NB4 (cell line): ENCODE results near the gene RYR3.

Source experiments
- DNase-seq: peaks from one replicate; pipeline ENCODE4 v3.0.0; 2010; ENCODE audit warnings: low read depth
- H3K4me3 ChIP-seq: one replicate; pipeline ENCODE4 v1.5.1; 2011; ENCODE audit warnings: mild to moderate bottlenecking, low read depth, low read length, moderate library complexity
- MAX ChIP-seq: IDR thresholded peaks from 2 replicates; pipeline ENCODE4 v1.6.1; 2011; ENCODE audit warnings: low read depth, low read length
- MYC ChIP-seq: IDR thresholded peaks from 2 replicates; pipeline ENCODE4 v1.6.1; 2011; ENCODE audit warnings: low read depth, low read length
- POLR2A ChIP-seq: IDR thresholded peaks from 2 replicates; pipeline ENCODE4 v1.6.1; 2011; ENCODE audit warnings: mild to moderate bottlenecking; ENCODE audit not compliant: insufficient read length; ENCODE audit errors: extremely low read depth
- TF ChIP-seq, protein P1 (sequence below): IDR thresholded peaks from one replicate; pipeline ENCODE4 v1.5.1; 2012; ENCODE audit warnings: low read depth, low read length

The RYR3 gene

GRCh38 chr15:33638453-33638852 lies 327.7 kb downstream of the RYR3 start:
- TF ChIP-seq MAX: no peak
- no peak for TF ChIP-seq MYC
- no peak for DNase-seq
- H3K4me3 ChIP-seq: no peak overlapping the region

GRCh38 chr15:33639051-33639450 lies 328.3 kb downstream of the RYR3 start:
- no peak for DNase-seq
- TF ChIP-seq MAX: no peak
- TF ChIP-seq, protein P1, sequence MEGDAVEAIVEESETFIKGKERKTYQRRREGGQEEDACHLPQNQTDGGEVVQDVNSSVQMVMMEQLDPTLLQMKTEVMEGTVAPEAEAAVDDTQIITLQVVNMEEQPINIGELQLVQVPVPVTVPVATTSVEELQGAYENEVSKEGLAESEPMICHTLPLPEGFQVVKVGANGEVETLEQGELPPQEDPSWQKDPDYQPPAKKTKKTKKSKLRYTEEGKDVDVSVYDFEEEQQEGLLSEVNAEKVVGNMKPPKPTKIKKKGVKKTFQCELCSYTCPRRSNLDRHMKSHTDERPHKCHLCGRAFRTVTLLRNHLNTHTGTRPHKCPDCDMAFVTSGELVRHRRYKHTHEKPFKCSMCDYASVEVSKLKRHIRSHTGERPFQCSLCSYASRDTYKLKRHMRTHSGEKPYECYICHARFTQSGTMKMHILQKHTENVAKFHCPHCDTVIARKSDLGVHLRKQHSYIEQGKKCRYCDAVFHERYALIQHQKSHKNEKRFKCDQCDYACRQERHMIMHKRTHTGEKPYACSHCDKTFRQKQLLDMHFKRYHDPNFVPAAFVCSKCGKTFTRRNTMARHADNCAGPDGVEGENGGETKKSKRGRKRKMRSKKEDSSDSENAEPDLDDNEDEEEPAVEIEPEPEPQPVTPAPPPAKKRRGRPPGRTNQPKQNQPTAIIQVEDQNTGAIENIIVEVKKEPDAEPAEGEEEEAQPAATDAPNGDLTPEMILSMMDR: no peak
- no peak for TF ChIP-seq MYC
- TF ChIP-seq POLR2A: no peak
- no peak overlapping the region for H3K4me3 ChIP-seq

DNA sequence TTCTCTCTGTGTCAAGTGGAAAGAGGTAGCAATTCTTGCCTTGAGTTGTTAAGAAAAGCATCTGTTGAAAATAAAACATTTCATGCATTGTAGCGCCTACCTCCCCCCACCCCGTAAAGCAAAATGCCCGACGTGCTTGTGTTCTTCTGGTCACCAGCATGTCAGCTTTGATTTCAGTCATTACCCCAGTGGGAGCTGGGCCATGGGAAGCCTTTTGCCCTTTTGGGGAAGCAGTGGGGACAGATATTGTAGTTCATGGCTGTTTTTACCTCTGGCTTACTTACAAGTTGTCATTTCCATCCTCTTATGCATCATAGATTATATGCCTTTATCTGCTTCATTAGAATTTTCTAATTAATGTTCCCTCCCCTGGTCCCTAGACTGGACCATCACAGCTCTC lies 328.7 kb downstream of the RYR3 start:
- H3K4me3 ChIP-seq: no peak overlapping the region
- DNase-seq: no peak
- no peak for TF ChIP-seq POLR2A
- TF ChIP-seq MAX: no peak
- no peak for TF ChIP-seq MYC
- TF ChIP-seq, protein P1: no peak

- TF ChIP-seq POLR2A: no peak
- TF ChIP-seq, protein P1: no peak
- TF ChIP-seq MYC: no peak
- no peak for TF ChIP-seq MAX
- no peak for DNase-seq
- H3K4me3 ChIP-seq: no peak overlapping the region
Measured at GRCh38 chr15:33639978-33640377, 329.2 kb downstream of the RYR3 start.

GRCh38 chr15:33641069-33641468 lies 330.3 kb downstream of the RYR3 start:
- no peak for DNase-seq
- no peak overlapping the region for H3K4me3 ChIP-seq
- TF ChIP-seq, protein P1: no peak
- TF ChIP-seq MAX (no peak), MYC (no peak), POLR2A (no peak)

DNA sequence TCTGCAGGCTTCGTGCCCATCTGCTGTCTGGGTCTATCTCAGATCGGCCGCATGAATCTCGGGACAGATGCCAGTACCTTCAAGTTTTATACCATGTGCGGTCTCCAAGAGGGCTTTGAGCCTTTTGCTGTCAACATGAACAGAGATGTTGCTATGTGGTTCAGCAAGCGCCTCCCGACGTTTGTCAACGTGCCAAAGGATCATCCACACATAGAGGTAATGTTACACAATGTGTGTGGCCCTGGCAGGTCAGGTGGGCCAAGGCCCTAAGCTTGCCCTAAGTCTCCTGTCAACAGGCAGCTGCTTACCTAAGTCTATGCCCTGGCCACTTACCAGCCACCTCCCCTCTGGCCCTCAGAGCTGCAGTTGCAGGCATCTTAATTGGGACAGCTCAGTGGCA lies 333.5 kb downstream of the RYR3 start:
- no peak for DNase-seq
- no peak for TF ChIP-seq MAX
- no peak for TF ChIP-seq MYC
- H3K4me3 ChIP-seq: no peak overlapping the region

DNA sequence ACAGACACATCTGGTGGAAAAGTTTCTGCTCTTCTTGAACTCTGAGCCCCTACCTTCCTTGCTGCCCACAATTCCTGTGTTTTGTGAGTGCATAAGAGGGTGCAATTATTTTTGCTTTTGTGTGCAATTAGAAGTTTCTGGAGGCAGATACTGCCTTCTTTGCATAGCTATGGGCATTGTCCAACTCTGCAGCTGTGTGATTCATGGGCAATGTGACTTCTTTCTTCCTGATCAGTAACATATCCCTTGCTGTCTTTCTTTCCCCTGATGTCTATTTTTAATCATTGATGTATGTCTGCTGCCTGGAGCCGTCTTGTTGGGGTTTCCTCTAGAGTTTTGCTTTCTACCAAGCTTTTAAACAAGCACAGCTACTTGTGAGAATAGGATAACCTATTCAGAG lies 336.0 kb downstream of the RYR3 start:
- TF ChIP-seq, protein P1: no peak
- TF ChIP-seq MAX (no peak), MYC (no peak), POLR2A (no peak)
- no peak overlapping the region for H3K4me3 ChIP-seq
- no peak for DNase-seq
